A549 (cell line): ENCODE data around the gene INPP4B.

Experiments used
- CEBPB ChIP-seq, 2 experiments: fragments of >200 bp in 1 of 2; sonication (Bioruptor Twin) in 1 of 2; formaldehyde crosslinking in 1 of 2; IDR thresholded peaks; 2 replicates each; pipeline ENCODE4 v1.6.1; 2012 to 2016
- CTCF ChIP-seq: fragments of >200 bp; sonication (Bioruptor Twin); formaldehyde crosslinking; IDR thresholded peaks from 3 replicates; pipeline ENCODE4 v1.5.1; 2016
- HDAC2 ChIP-seq: fragments of 200-600 bp; sonication (generic); IDR thresholded peaks from 2 replicates; pipeline ENCODE4 v1.6.1; 2016
- KDM1A ChIP-seq: fragments of 200-600 bp; sonication (generic); IDR thresholded peaks from 2 replicates; pipeline ENCODE4 v1.6.1; 2016; ENCODE audit warnings: low read depth, mild to moderate bottlenecking
- KDM5A ChIP-seq: fragments of 200-600 bp; sonication (generic); IDR thresholded peaks from 2 replicates; pipeline ENCODE4 v1.6.1; 2016; ENCODE audit warnings: antibody characterized with exemption, mild to moderate bottlenecking
- MAX ChIP-seq: IDR thresholded peaks from 2 replicates; pipeline ENCODE4 v1.6.1; 2012
- SMC3 ChIP-seq: fragments of >200 bp; sonication (Bioruptor Twin); formaldehyde crosslinking; IDR thresholded peaks from 3 replicates; pipeline ENCODE4 v1.6.1; 2018; ENCODE audit warnings: inconsistent platforms

- TF ChIP-seq KDM5A (no peak), KDM1A (no peak), HDAC2 (no peak), CTCF (no peak), SMC3 (no peak), CEBPB (IDR thresholded peaks at IDR 0.05) (no peak), MAX (no peak)
Observed at GRCh38 chr4:142762280-142762679, 83.8 kb downstream of the INPP4B start.
